Measurements from ENCODE around the gene FIZ1.
"Not testable (repeated sequence)": the region's sequence is repeated elsewhere in the genome, so short reads cannot be mapped to it uniquely, and the experiment has no call there.

The FIZ1 gene

DNA sequence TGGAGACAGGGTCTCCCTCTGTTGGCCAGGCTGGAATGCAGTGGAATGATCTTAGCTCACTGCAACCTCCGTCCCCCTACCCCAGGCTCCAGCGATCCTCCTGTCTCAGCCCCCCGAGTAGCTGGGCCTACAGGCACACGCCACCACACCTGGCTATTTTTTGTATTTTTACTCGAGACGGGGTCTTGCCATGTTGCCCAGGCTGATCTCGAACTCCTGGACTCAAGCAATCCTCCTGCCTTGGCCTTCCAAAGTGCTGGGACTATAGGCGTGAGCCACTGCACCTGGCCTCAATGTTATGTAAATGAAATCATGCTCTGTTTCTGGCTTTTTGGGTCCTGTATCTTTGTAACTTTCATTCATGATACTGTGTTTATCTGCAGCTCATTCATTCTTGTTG, 10.6 kb downstream of the FIZ1 start:
- no peak overlapping the region for H3K4me3 ChIP-seq (ENCODE audit: low read length)
- TF ChIP-seq CTCF (conservative IDR thresholded peaks at IDR 0.05; ENCODE audit: low read length): no peak
- DNase-seq (ENCODE audit: low read depth): no peak

- TF ChIP-seq CTCF (conservative IDR thresholded peaks at IDR 0.05; ENCODE audit: low read length): no peak
- peak; percentile 80 for DNase-seq (ENCODE audit: low read depth)
- peak overlapping the region; percentile 54 for H3K4me3 ChIP-seq (ENCODE audit: low read length)
Measured at GRCh38 chr19:55586976-55587668, 12.2 kb downstream of the FIZ1 start.

DNA sequence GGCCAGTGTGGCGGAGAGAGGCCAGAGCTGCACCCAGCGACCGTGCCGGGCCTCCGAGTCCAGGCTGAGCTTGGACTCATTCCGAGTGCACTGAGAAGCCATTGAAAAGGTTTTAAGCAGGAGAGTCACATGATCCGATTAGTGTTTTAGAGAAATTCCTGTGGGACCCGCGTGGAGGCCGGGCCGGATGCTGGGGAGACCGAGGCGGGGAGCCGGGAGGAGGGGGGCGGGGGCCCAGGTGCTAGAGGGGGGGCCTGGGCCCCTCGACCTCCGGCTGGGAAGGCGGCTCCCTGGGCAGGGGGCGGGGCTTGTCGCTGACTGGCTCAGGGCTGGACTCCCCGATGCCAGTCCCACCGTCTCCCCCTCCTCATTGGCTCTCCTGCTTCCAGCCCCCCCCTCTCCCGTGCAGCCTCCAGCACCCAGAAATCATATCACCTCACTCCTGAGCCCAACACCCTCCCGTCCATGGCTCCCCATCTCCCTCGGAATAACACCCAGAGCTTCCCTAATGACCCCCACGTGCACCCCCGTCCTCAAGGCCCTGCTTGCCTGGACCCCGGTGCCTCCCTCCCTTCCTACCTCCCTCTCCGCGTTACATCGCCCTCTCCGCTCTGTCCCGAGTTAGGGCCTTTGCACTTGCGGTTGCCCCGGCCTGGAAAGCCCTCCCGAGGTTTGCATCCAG, 13.5 kb downstream of the FIZ1 start:
- H3K4me3 ChIP-seq (ENCODE audit: low read length): peak overlapping the region; percentile 43
- DNase-seq (ENCODE audit: low read depth): peak; percentile 58
- TF ChIP-seq CTCF (conservative IDR thresholded peaks at IDR 0.05; ENCODE audit: low read length): no peak

GRCh38 chr19:55584871-55585270, 14.4 kb downstream of the FIZ1 start:
- no peak for DNase-seq (ENCODE audit: low read depth)
- no peak for TF ChIP-seq CTCF (conservative IDR thresholded peaks at IDR 0.05; ENCODE audit: low read length)
- H3K4me3 ChIP-seq (ENCODE audit: low read length): no peak overlapping the region

DNA sequence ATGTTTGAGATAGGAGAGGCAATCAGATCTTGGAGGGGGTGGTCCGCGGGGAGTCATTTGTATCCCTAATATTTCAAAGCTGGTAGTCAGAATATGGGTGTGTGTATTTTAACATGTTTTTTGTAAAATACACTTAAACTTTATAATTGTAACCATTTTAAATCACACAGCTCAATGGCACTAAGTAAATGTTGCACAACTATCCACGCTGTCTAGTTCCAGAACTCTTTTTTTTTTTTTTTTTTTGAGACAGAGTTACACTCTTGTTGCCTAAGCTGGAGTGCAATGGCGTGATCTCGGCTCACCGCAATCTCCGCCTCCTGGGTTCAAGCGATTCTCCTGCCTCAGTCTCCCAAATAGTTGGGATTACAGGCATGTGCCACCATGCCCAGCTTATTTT, 15.4 kb downstream of the FIZ1 start:
- not testable (repeated sequence) for DNase-seq (ENCODE audit: low read depth); H3K4me3 ChIP-seq (ENCODE audit: low read length)

GRCh38 chr19:55582284-55582683, 17.0 kb downstream of the FIZ1 start:
- H3K4me3 ChIP-seq (ENCODE audit: low read length); DNase-seq (ENCODE audit: low read depth): not testable (repeated sequence)

GRCh38 chr19:55581823-55582223, 17.5 kb downstream of the FIZ1 start:
- H3K4me3 ChIP-seq (ENCODE audit: low read length): no peak overlapping the region

More at GRCh38 chr19:55581823-55582223, 17.5 kb downstream of the FIZ1 start:
- TF ChIP-seq CTCF (conservative IDR thresholded peaks at IDR 0.05; ENCODE audit: low read length): no peak
- DNase-seq (ENCODE audit: low read depth): no peak
